Fibroblast of the aortic adventitia (primary cell): ENCODE results near the gene ENPEP. TPM values are rescaled to one million over a fixed set of nuclear protein-coding genes. Genes with fewer than 3 reads are reported as not detected.
"Not testable (repeated sequence)": the region's sequence is repeated elsewhere in the genome, so short reads cannot be mapped to it uniquely, and the experiment has no call there.

Experiments
- DNase-seq: peaks from one replicate; pipeline ENCODE4 v3.0.0-alpha.2; 2010; ENCODE audit warnings: low read depth
- H3K4me3 ChIP-seq: 2 replicates; pipeline ENCODE4 v1.5.1; 2011; ENCODE audit warnings: low read depth, mild to moderate bottlenecking, control low read depth, low read length, moderate library complexity
- CTCF ChIP-seq: IDR thresholded peaks from 2 replicates; pipeline ENCODE4 v1.5.1; 2011; ENCODE audit warnings: mild to moderate bottlenecking, low read length, control low read depth, inconsistent platforms; ENCODE audit not compliant: insufficient read depth
- total RNA-seq: library from RNA; depleted of rRNA; stranded (reverse); fragments of >200 nt; gene quantifications from 2 replicates; pipeline ENCODE4 v1.2.3, GENCODE V29; 2012; ENCODE audit warnings: low replicate concordance

Gene ENPEP
- total RNA-seq, 1 donor: 0.54 TPM

- no peak for DNase-seq
- no peak overlapping the region for H3K4me3 ChIP-seq
- TF ChIP-seq CTCF: no peak
Measured at GRCh38 chr4:110454441-110454840, 21.5 kb upstream of the ENPEP start.

GRCh38 chr4:110458494-110459266 lies 17.3 kb upstream of the ENPEP start:
- no peak for TF ChIP-seq CTCF
- no peak for DNase-seq
- H3K4me3 ChIP-seq: no peak overlapping the region

GRCh38 chr4:110460074-110460746 lies 15.7 kb upstream of the ENPEP start:
- TF ChIP-seq CTCF: no peak
- DNase-seq: no peak
- H3K4me3 ChIP-seq: no peak overlapping the region

GRCh38 chr4:110467400-110467799 lies 8.6 kb upstream of the ENPEP start:
- H3K4me3 ChIP-seq: no peak overlapping the region
- TF ChIP-seq CTCF: no peak
- no peak for DNase-seq

- DNase-seq: no peak
- H3K4me3 ChIP-seq: no peak overlapping the region
- TF ChIP-seq CTCF: no peak
Measured at GRCh38 chr4:110472583-110473329, 3.2 kb upstream of the ENPEP start.

GRCh38 chr4:110474481-110474880 lies 1.5 kb upstream of the ENPEP start:
- TF ChIP-seq CTCF: no peak
- no peak for DNase-seq
- H3K4me3 ChIP-seq: no peak overlapping the region

- H3K4me3 ChIP-seq, DNase-seq: not testable (repeated sequence)
Measured at GRCh38 chr4:110475080-110475479, 875 bp upstream of the ENPEP start.
